GM12878 (cell line): ENCODE results near the gene PDGFC. TPM values are rescaled to one million over a fixed set of nuclear protein-coding genes. Genes with fewer than 3 reads are reported as not detected.

Experiments used
- ATAC-seq: fragments of 200-7000 bp; cut with Tn5 transposase; 3 replicates; pipeline ENCODE4 v1.9.1; 2020; ENCODE audit warnings: mild to moderate bottlenecking, moderate library complexity
- BruUV-seq: library from RNA; stranded (reverse); fragments of 400-500 nt; replicated peaks from 2 replicates; lab custom pipeline; 2021; lab: Mats Ljungman, UMichigan
- CTCF ChIA-PET: fragments of 300-600 bp; sonication (Branson Sonifier 250); formaldehyde crosslinking; extraction: SDS; loops from one replicate; lab custom pipeline; 2021; ENCODE audit warnings: inconsistent platforms; lab: Yijun Ruan, JAX
- POLR2A ChIA-PET: fragments of 350-600 bp; formaldehyde crosslinking; extraction: SDS; loops from one replicate; lab custom pipeline; 2021; ENCODE audit warnings: inconsistent platforms; lab: Charles Lee
- RAD21 ChIA-PET: fragments of 300-600 bp; sonication (Branson Sonifier 250); formaldehyde crosslinking; loops from one replicate; lab custom pipeline; 2023; ENCODE audit warnings: antibody characterized with exemption; ENCODE audit not compliant: unreplicated experiment; lab: Charles Lee
- SMC1A ChIA-PET: fragments of 300-600 bp; sonication (Branson Sonifier 250); formaldehyde crosslinking; loops from one replicate; lab custom pipeline; 2023; ENCODE audit not compliant: unreplicated experiment, uncharacterized antibody; lab: Charles Lee
- DNase-seq: peaks from one replicate; pipeline ENCODE4 v3.0.0-alpha.2; 2011; ENCODE audit warnings: low read depth, low spot score
- FAIRE-seq: peaks from 3 replicates; lab custom pipeline; 2011; peaks lifted over from hg19 to GRCh38; lab: Jason Lieb, UNC
- H2AFZ ChIP-seq: 2 replicates; pipeline ENCODE4 v1.6.0; 2011; ENCODE audit warnings: low read depth, low read length, control low read depth; ENCODE audit not compliant: control insufficient read depth
- H3K27ac ChIP-seq: 2 replicates; pipeline ENCODE4 v1.5.1; 2011; ENCODE audit warnings: control low read depth; ENCODE audit not compliant: control insufficient read depth, insufficient read depth
- H3K27me3 ChIP-seq, 2 experiments: replicated peaks in 1 of 2; 2 replicates each; pipeline versions ENCODE4 v1.6.0 to v1.6.1; 2011; ENCODE audit warnings: low read length in 1 of 2; ENCODE audit not compliant: control insufficient read depth in 2 of 2, insufficient read depth in 2 of 2
- H3K36me3 ChIP-seq, 2 experiments: 2 replicates each; pipeline ENCODE4 v1.5.1; 2011; ENCODE audit warnings: low read length in 1 of 2; ENCODE audit not compliant: control insufficient read depth in 2 of 2, insufficient read depth in 2 of 2
- H3K4me1 ChIP-seq: 2 replicates; pipeline ENCODE4 v1.6.1; 2011; ENCODE audit warnings: mild to moderate bottlenecking, low read length, moderate library complexity, mixed read lengths; ENCODE audit not compliant: control insufficient read depth, insufficient read depth
- H3K4me2 ChIP-seq: 2 replicates; pipeline ENCODE4 v1.6.0; 2011; ENCODE audit warnings: control low read depth; ENCODE audit not compliant: control insufficient read depth, insufficient read depth
- H3K4me3 ChIP-seq: fragments of 200-600 bp; sonication (generic); 2 replicates; pipeline ENCODE4 v1.5.1; 2016
- H3K79me2 ChIP-seq: 2 replicates; pipeline ENCODE4 v1.6.0; 2011; ENCODE audit warnings: low read length; ENCODE audit not compliant: control insufficient read depth, insufficient read depth
- H3K9ac ChIP-seq: 2 replicates; pipeline ENCODE4 v1.8.0; 2011; ENCODE audit warnings: low read length, control low read depth, mixed read lengths; ENCODE audit not compliant: control insufficient read depth, insufficient read depth
- H3K9me3 ChIP-seq: replicated peaks from 3 replicates; pipeline ENCODE4 v1.5.1; 2011; ENCODE audit warnings: mild to moderate bottlenecking, low read length; ENCODE audit not compliant: control insufficient read depth, insufficient read depth
- H4K20me1 ChIP-seq: 2 replicates; pipeline ENCODE4 v1.6.0; 2011; ENCODE audit not compliant: control insufficient read depth, insufficient read depth
- BHLHE40 ChIP-seq, 2 experiments: fragments of 450-650 bp in 1 of 2; IDR thresholded peaks; 2 replicates each; pipeline ENCODE4 v1.6.1; 2011 to 2017; ENCODE audit warnings: low read depth in 2 of 2, borderline replicate concordance in 1 of 2, improper control_type of control experiment in 1 of 2, low read length in 1 of 2, mild to moderate bottlenecking in 1 of 2
- GATAD2B ChIP-seq: fragments of 450-650 bp; conservative IDR thresholded peaks from 2 replicates; pipeline ENCODE4 v1.6.1; 2017; ENCODE audit warnings: low read depth, mild to moderate bottlenecking, moderate library complexity
- HDAC6 ChIP-seq: fragments of 200-600 bp; sonication (generic); IDR thresholded peaks from one replicate; pipeline ENCODE4 v1.8.0; 2017; ENCODE audit warnings: antibody characterized with exemption; ENCODE audit not compliant: unreplicated experiment
- KAT2A ChIP-seq: conservative IDR thresholded peaks from 2 replicates; pipeline ENCODE4 v1.6.1; 2011; ENCODE audit warnings: low read depth, low read length; ENCODE audit not compliant: control insufficient read depth
- KLF5 ChIP-seq: fragments of 450-650 bp; IDR thresholded peaks from 2 replicates; pipeline ENCODE4 v1.6.1; 2014; ENCODE audit warnings: mild to moderate bottlenecking; ENCODE audit not compliant: partially characterized antibody
- NBN ChIP-seq: fragments of 450-650 bp; IDR thresholded peaks from 2 replicates; pipeline ENCODE4 v1.6.1; 2016
- PAX5 ChIP-seq: IDR thresholded peaks from 2 replicates; pipeline ENCODE4 v1.6.1; 2011; ENCODE audit warnings: low read depth, low read length, borderline replicate concordance
- SP1 ChIP-seq: IDR thresholded peaks from one replicate; pipeline ENCODE4 v1.6.1; 2011; ENCODE audit warnings: low read depth, low read length
- STAT3 ChIP-seq: IDR thresholded peaks from 2 replicates; pipeline ENCODE4 v1.6.1; 2011; ENCODE audit warnings: low read depth, low read length, improper control_type of control experiment
- SUPT20H ChIP-seq: IDR thresholded peaks from 2 replicates; pipeline ENCODE4 v1.6.1; 2011; ENCODE audit warnings: low read depth, mild to moderate bottlenecking, low read length, moderate library complexity, borderline replicate concordance; ENCODE audit not compliant: control insufficient read depth
- ZBTB33 ChIP-seq: fragments of 450-650 bp; IDR thresholded peaks from 2 replicates; pipeline ENCODE4 v1.6.1; 2017; ENCODE audit warnings: mild to moderate bottlenecking
- WGBS: methylation state at CpG from one replicate; pipeline ENCODE4 v1.1.6; 2016; ENCODE audit warnings: low lambda C conversion rate; ENCODE audit not compliant: insufficient replicate concordance, insufficient coverage; ENCODE audit errors: missing lambda C conversion rate; 5-methylcytosine and 5-hydroxymethylcytosine counted together
- in situ Hi-C: fragments of 300-500 bp; cut with MboI; formaldehyde crosslinking; loops from 9 replicates; pipeline ENCODE4 v1.14.3; 2018; ENCODE audit warnings: mixed read lengths
- intact Hi-C: fragments of 100-400 bp; cut with micrococcal nuclease; formaldehyde crosslinking; loops from one replicate; pipeline ENCODE4 v1.14.2; 2022; ENCODE audit not compliant: unreplicated experiment
- polyA plus RNA-seq, 11 experiments: library from polyadenylated mRNA; depleted of rRNA in 4 of 11; unstranded in 6 of 11; stranded (reverse) in 5 of 11; fragments of >200 nt; fragmentation: Nextera tagmentation in 4 of 11; fragmentation: Illumina TruSeq in 1 of 11; extraction: Ambion mirVana in 4 of 11; extraction: Trizol in 1 of 11; gene quantifications; 1 replicate in 1 of 11; 2 replicates in 10 of 11; pipeline versions ENCODE4 v1.2.1 to v1.2.3, GENCODE V29; 2011 to 2016; ENCODE audit warnings: inconsistent platforms in 2 of 11, missing spikeins in 2 of 11, low read depth in 1 of 11
- total RNA-seq, 4 experiments: library from RNA; depleted of rRNA in 3 of 4; stranded (reverse); fragments of >200 nt in 3 of 4; fragmentation: Illumina TruSeq in 1 of 4; extraction: Trizol in 1 of 4; gene quantifications; 2 replicates each; pipeline versions ENCODE4 v1.2.1 to v1.2.3, GENCODE V29; 2013 to 2021
- TF ChIP-seq, protein P1 (sequence below): fragments of 450-650 bp; IDR thresholded peaks from 2 replicates; pipeline ENCODE4 v1.6.1; 2016; ENCODE audit warnings: mild to moderate bottlenecking
- TF ChIP-seq, protein P2 (sequence below): fragments of 450-650 bp; IDR thresholded peaks from 2 replicates; pipeline ENCODE4 v1.6.1; 2017; ENCODE audit warnings: mild to moderate bottlenecking, moderate library complexity

Gene PDGFC
- total and polyA plus RNA-seq, 10 of the 15 experiments (the other 5 are each of a cell fraction or from before 2014, with no cell fraction given): 0.02 to 0.18 TPM; not detected in 8

- ChIA-PET CTCF (no interaction called here), SMC1A (no interaction called here), RAD21 (no interaction called here), POLR2A (no interaction called here)
- no peaks in the 10 kb centered on the region for H3K79me2 ChIP-seq
- intact Hi-C loops: no loop called here
- H3K27ac ChIP-seq: no peak overlapping the region
- DNase-seq: no peak
- no peak overlapping the region for H3K9ac ChIP-seq
- H3K9me3 ChIP-seq: no peaks in the 10 kb centered on the region
- ATAC-seq: no peak
- no peak overlapping the region for H2AFZ ChIP-seq
- H3K4me3 ChIP-seq: no peak overlapping the region
- no peaks in the 10 kb centered on the region for H3K27me3 ChIP-seq
- no peaks in the 10 kb centered on the region for H4K20me1 ChIP-seq
- no peak for FAIRE-seq
- H3K4me2 ChIP-seq: no peak overlapping the region
- H3K4me1 ChIP-seq: no peaks in the 10 kb centered on the region
- in situ Hi-C loops: no loop called here
- no peaks in the 10 kb centered on the region for H3K36me3 ChIP-seq
- 45% methylated on average over 5 of the region's 5 CpGs for WGBS
- no TSS peak for BruUV-seq
- no peak for TF ChIP-seq PAX5
- TF ChIP-seq, protein P1, sequence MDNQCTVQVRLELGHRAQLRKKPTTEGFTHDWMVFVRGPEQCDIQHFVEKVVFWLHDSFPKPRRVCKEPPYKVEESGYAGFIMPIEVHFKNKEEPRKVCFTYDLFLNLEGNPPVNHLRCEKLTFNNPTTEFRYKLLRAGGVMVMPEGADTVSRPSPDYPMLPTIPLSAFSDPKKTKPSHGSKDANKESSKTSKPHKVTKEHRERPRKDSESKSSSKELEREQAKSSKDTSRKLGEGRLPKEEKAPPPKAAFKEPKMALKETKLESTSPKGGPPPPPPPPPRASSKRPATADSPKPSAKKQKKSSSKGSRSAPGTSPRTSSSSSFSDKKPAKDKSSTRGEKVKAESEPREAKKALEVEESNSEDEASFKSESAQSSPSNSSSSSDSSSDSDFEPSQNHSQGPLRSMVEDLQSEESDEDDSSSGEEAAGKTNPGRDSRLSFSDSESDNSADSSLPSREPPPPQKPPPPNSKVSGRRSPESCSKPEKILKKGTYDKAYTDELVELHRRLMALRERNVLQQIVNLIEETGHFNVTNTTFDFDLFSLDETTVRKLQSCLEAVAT: no peak
- no peak for TF ChIP-seq SP1
- TF ChIP-seq KLF5: no peak
- TF ChIP-seq ZBTB33: no peak
- TF ChIP-seq SUPT20H: no peak
- no peak for TF ChIP-seq BHLHE40 (IDR thresholded peaks at IDR 0.05; ENCODE audit: borderline replicate concordance in 1 of 2, low read depth in 2 of 2, low read length in 1 of 2)
- TF ChIP-seq KAT2A: no peak
- TF ChIP-seq, protein P2, sequence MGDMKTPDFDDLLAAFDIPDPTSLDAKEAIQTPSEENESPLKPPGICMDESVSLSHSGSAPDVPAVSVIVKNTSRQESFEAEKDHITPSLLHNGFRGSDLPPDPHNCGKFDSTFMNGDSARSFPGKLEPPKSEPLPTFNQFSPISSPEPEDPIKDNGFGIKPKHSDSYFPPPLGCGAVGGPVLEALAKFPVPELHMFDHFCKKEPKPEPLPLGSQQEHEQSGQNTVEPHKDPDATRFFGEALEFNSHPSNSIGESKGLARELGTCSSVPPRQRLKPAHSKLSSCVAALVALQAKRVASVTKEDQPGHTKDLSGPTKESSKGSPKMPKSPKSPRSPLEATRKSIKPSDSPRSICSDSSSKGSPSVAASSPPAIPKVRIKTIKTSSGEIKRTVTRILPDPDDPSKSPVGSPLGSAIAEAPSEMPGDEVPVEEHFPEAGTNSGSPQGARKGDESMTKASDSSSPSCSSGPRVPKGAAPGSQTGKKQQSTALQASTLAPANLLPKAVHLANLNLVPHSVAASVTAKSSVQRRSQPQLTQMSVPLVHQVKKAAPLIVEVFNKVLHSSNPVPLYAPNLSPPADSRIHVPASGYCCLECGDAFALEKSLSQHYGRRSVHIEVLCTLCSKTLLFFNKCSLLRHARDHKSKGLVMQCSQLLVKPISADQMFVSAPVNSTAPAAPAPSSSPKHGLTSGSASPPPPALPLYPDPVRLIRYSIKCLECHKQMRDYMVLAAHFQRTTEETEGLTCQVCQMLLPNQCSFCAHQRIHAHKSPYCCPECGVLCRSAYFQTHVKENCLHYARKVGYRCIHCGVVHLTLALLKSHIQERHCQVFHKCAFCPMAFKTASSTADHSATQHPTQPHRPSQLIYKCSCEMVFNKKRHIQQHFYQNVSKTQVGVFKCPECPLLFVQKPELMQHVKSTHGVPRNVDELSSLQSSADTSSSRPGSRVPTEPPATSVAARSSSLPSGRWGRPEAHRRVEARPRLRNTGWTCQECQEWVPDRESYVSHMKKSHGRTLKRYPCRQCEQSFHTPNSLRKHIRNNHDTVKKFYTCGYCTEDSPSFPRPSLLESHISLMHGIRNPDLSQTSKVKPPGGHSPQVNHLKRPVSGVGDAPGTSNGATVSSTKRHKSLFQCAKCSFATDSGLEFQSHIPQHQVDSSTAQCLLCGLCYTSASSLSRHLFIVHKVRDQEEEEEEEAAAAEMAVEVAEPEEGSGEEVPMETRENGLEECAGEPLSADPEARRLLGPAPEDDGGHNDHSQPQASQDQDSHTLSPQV: no peak
- no peak for TF ChIP-seq HDAC6
- TF ChIP-seq NBN: no peak
- no peak for TF ChIP-seq STAT3
- TF ChIP-seq GATAD2B: no peak
Measured at GRCh38 chr4:156933633-156934258, 37.9 kb downstream of the PDGFC start.
